Psoas muscle (tissue), 8 donors: ENCODE results near the gene LAMA3. TPM values are rescaled to one million over a fixed set of nuclear protein-coding genes. Genes with fewer than 3 reads are reported as not detected.

Source experiments
- ATAC-seq, 4 donors: fragments of 200-7000 bp; cut with Tn5 transposase; one replicate each; pipeline ENCODE4 v1.9.1; 2020; ENCODE audit warnings: moderate library complexity in 3 of 4, mild to moderate bottlenecking in 2 of 4
- DNase-seq, 2 donors: peaks; one replicate each; pipeline ENCODE4 v3.0.0-alpha.2; 2020
- H3K27ac ChIP-seq: fragments of 200-600 bp; one replicate; pipeline ENCODE4 v1.8.0; 2022
- H3K27me3 ChIP-seq, 3 donors: fragments of 200-600 bp in 1 of 3; one replicate each; pipeline versions ENCODE4 v1.6.1 to v1.8.0; 2013 to 2022; ENCODE audit warnings: low read length in 2 of 3, mild to moderate bottlenecking in 2 of 3, moderate library complexity in 1 of 3; ENCODE audit not compliant: insufficient read depth in 3 of 3
- H3K36me3 ChIP-seq, 2 donors: fragments of 200-600 bp in 1 of 2; one replicate each; pipeline versions ENCODE4 v1.6.1 to v1.8.0; 2013 to 2022; ENCODE audit warnings: low read depth in 1 of 2, mild to moderate bottlenecking in 1 of 2, moderate library complexity in 1 of 2; ENCODE audit not compliant: insufficient read depth in 1 of 2
- H3K4me1 ChIP-seq: fragments of 200-600 bp; one replicate; pipeline ENCODE4 v1.8.0; 2022
- H3K4me3 ChIP-seq: fragments of 200-600 bp; one replicate; pipeline ENCODE4 v1.8.0; 2022; ENCODE audit warnings: mild to moderate bottlenecking
- H3K9me3 ChIP-seq: fragments of 200-600 bp; one replicate; pipeline ENCODE4 v1.8.0; 2022
- CTCF ChIP-seq: fragments of 200-600 bp; IDR thresholded peaks from one replicate; pipeline ENCODE4 v1.8.0; 2022; ENCODE audit warnings: antibody characterized with exemption
- WGBS, 3 donors: extraction: QIAGEN DNeasy Blood & Tissue Kit; methylation state at CpG; one replicate each; pipeline versions ENCODE4 v1.1.6 to v1.1.7; 2013; 5-methylcytosine and 5-hydroxymethylcytosine counted together
- intact Hi-C, 2 donors: fragments of 100-400 bp; cut with DNase I; formaldehyde crosslinking; loops; one replicate each; pipeline versions ENCODE4 v1.11.0 to v1.14.2; 2022
- polyA plus RNA-seq, 3 donors: library from polyadenylated mRNA; stranded (reverse); fragments of 200-250 nt; gene quantifications; one replicate each; pipeline ENCODE4 v1.2.3, GENCODE V29; 2013
- total RNA-seq, 4 donors: library from RNA; stranded (reverse); fragmentation: NEBNext Ultra II Directional in 2 of 4; extraction: Animal tissue kit (Norgen Biotek cat#: 25700) in 2 of 4; gene quantifications; one replicate each; pipeline versions ENCODE4 v1.2.1 to v1.2.4, GENCODE V29; 2021 to 2023
- donor health status: healthy with polysubstance abuse.
- donor health status: DM: no; HTN: no; CAD: no; lungs with moderate emphysema.
- donor health status: Bipolar disorder and iron deficiency.
- donor health status: healthy.
- donor health status: DM: yes; HTN: yes; CAD: no.
- donor health status: DM: no; HTN: no; CAD: no.
- donor health status: DM: no; HTN: no; CAD: no.
- donor health status: DM: yes; HTN: yes; CAD: no.

LAMA3 gene
- total and polyA plus RNA-seq, 7 donors = 0.49 to 4.2 (median 1.8) TPM

GRCh38 chr18:23648940-23649607, 40.2 kb upstream of the LAMA3 start:
- H3K9me3 ChIP-seq = no peaks in the 10 kb centered on the region
- H3K4me1 ChIP-seq = no peaks in the 10 kb centered on the region
- H3K27me3 ChIP-seq = no peaks in the 10 kb centered on the region
- intact Hi-C loops = no loop called here
- WGBS, 3 donors = 54 to 64% (median 64%) methylated on average over 8 of the region's 8 CpGs
- peak in 1 of 4 donors; percentile 44 for ATAC-seq
- no peak for DNase-seq
- no peak for TF ChIP-seq CTCF
- no peak overlapping the region for H3K27ac ChIP-seq
- no peaks in the 10 kb centered on the region for H3K36me3 ChIP-seq
- no peak overlapping the region for H3K4me3 ChIP-seq

- no peak overlapping the region for H3K27ac ChIP-seq
Measured at GRCh38 chr18:23650968-23651927, 38.0 kb upstream of the LAMA3 start.

GRCh38 chr18:23652232-23652631, 37.0 kb upstream of the LAMA3 start:
- intact Hi-C loops = no loop called here
- no peaks in the 10 kb centered on the region for H3K4me1 ChIP-seq
- no peaks in the 10 kb centered on the region for H3K27me3 ChIP-seq
- H3K36me3 ChIP-seq = no peaks in the 10 kb centered on the region
- DNase-seq = no peak
- no peak overlapping the region for H3K4me3 ChIP-seq
- no peaks in the 10 kb centered on the region for H3K9me3 ChIP-seq
- 70 to 75% (median 71%) methylated on average over 6 of the region's 6 CpGs for WGBS, 3 donors
- no peak for TF ChIP-seq CTCF
- H3K27ac ChIP-seq = no peak overlapping the region
- ATAC-seq = no peak

More at GRCh38 chr18:23650968-23651927, 38.0 kb upstream of the LAMA3 start:
- no peaks in the 10 kb centered on the region for H3K27me3 ChIP-seq
- H3K4me3 ChIP-seq = no peak overlapping the region
- no peaks in the 10 kb centered on the region for H3K9me3 ChIP-seq
- intact Hi-C loops = no loop called here
- H3K36me3 ChIP-seq = no peaks in the 10 kb centered on the region
- H3K4me1 ChIP-seq = no peaks in the 10 kb centered on the region
- ATAC-seq (peak in 2 of 4 donors; percentile 31 to 35), DNase-seq (no peak)
- no peak for TF ChIP-seq CTCF
- WGBS, 3 donors = 72 to 76% (median 75%) methylated on average over 6 of the region's 6 CpGs

GRCh38 chr18:23658285-23658684, 31.0 kb upstream of the LAMA3 start:
- no peak for DNase-seq

More at GRCh38 chr18:23658285-23658684, 31.0 kb upstream of the LAMA3 start:
- Histone ChIP-seq H3K4me1 (peaks cover 3% of the 10 kb centered on the region), H3K9me3 (no peaks in the 10 kb centered on the region), H3K36me3 (no peaks in the 10 kb centered on the region), H3K27ac (no peak overlapping the region), H3K4me3 (no peak overlapping the region), H3K27me3 (peaks cover 0 to 33% (median under 1%) of the 10 kb centered on the region in 3 donors)
- WGBS, 3 donors = 89 to 95% (median 93%) methylated on average over 5 of the region's 5 CpGs
- intact Hi-C loops = no loop called here
- no peak for TF ChIP-seq CTCF
- ATAC-seq = no peak
